HG02938 (cell line): ENCODE measurements around the gene HAX1.

Experiments used
- ATAC-seq: cut with Tn5 transposase; IDR thresholded peaks from one replicate; pipeline ENCODE4 v1.9.1; 2021; ENCODE audit warnings: mild to moderate bottlenecking, moderate library complexity; ENCODE audit not compliant: unreplicated experiment

The HAX1 gene

GRCh38 chr1:154324669-154325582 is 52.5 kb downstream of the HAX1 start, which contains the start of gene ATP8B2:
ATP8B2 (plus strand) TSS chr1:154325525; CDS start chr1:154328142, 2,617 bp downstream.
- ATAC-seq, result peak; percentile 60
